GM21360 (cell line): ENCODE data around the gene SLC6A2.

Source experiments
- ATAC-seq: cut with Tn5 transposase; IDR thresholded peaks from one replicate; pipeline ENCODE4 v1.9.1; 2021; ENCODE audit warnings: mild to moderate bottlenecking, moderate library complexity; ENCODE audit not compliant: unreplicated experiment

The SLC6A2 gene

DNA sequence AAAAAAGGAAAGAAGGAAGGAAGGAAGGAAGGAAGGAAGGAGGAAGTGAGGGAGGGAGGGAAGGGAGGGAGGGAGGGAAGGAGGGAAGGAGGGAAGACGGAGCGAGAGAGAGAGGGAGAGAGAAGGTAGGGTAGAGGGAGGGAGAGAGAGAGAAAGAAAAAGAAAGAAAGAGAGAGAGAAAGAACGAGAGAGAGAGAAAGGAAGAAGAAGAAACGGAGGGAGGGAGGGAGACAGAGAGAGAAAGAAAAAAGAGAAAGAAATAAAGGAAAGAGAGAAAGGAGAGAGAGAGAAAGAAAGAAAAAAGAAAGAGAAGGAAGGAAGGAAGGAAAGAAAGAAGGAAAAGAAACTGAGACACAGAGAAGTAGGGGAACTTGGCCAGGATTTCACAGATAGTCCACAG, 8.4 kb upstream of the SLC6A2 start:
- no peak for ATAC-seq

DNA sequence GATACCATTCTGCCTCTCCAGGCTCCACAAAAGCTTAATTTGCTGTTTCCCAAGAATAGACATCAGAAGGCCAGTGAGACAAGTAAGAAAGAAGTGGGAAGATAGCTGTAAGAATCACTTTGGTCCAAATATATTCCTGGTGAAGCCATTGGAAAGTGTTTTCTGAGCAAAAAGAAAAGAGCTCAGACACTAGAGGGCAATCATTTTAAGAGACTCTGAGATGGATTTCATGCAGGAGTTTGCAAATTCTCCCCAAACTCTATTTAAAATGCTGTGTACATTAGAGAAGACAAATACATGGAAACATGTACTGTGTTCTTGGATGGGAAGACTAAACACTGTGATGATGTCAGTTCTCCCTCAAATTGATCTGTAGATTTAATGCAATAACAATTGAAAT, 8.0 kb upstream of the SLC6A2 start:
- ATAC-seq, result no peak

DNA sequence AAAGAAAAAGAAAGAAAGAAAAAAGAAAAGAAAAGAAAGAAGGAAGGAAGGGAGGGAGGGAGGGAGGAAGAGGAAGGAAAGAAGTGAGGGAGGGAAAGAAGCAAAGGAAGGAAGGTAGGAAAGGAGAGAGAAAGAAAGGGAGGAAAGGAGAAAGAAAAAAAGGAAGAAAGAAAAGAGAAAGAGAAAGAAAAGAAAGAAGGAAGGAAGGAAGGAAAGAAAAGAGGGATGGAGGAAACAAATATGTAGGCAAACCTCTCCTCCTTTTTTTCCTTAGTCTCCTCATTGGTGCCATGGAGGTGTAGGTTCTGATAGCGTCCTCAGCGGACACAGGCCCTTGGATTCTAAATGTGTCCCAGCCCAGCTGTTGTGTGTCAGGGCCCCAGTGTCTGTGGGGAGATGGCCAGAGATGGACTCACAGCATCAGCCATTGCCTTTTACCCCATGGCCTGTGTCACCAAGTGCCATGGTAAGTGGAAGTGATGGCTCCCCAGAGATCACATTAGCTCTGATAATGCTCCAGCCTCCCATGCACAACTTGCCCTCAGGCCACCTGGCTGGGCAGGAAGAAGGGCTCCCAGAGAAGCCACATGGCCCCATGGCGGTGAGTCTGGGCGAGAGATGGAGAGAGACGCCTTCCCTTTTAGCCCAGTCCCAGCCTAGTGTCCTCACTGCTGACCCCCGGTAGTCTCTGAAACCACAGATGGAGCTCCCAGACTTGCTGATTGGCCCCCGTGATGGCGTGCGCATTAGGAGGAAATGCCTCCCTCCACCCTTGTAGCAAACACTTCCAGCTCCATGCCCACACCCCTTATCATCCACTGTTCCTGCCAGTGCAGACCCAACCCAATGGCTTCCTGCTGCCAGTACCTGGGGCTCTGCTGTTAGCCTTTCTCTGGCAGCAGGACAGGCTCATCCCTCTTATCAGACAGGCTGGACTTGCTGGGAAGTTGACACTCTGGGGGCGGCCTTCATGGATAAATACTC, 3.7 kb upstream of the SLC6A2 start:
- no peak for ATAC-seq

DNA sequence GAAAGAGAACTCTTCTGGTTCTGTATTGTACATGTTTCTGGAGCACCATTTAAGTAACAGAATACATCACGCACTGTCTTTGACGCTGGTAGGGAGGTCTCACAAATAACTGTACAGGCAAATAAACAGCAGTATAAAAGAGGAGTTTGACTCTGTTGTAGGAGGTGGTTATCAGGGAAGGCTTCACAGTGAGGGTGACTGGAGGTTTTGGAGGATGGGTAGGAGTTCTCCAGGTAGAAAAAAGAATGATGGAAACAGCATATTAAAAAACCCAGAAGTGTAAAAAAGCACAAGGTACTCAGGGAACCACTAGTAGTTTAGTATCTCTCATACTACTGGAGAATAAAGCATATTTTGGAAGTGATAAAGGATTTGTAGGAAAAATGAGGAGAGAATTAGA, 2.7 kb upstream of the SLC6A2 start:
- ATAC-seq, result no peak

DNA sequence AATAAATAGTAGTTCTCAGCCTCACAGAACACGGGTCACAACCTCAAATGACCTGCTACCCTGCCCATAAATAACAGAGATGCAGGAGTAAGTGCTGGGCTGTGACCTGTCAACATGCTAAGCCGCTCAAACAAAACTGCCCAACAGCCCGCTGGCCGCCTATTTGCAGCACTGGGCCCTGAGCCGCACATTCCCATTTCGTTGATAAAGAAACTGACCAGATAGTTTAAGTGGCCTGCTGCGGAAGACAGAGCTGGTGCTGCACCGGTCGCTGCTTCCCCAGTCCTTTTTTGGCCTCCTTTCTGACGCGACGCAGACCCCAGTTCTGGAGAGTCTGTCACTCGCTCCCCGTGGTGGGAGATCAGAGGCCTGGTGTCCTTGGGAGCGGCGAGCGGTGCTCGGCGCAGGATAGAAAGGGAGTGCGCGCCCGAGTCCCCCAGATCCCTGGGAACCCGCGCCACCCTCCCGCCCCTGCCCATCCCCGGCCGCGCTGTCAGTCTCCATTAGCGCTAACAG, 349 bp upstream of the SLC6A2 start:
- no peak for ATAC-seq

DNA sequence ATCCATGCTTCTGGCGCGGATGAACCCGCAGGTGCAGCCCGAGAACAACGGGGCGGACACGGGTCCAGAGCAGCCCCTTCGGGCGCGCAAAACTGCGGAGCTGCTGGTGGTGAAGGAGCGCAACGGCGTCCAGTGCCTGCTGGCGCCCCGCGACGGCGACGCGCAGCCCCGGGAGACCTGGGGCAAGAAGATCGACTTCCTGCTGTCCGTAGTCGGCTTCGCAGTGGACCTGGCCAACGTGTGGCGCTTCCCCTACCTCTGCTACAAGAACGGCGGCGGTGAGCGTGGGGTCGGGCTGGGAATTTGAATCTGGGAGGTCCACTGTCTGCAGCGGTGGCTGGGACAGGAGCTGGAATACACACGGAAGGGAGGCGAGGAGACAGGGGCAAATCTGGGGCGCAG, 904 bp downstream of the SLC6A2 start:
- ATAC-seq, result no peak

DNA sequence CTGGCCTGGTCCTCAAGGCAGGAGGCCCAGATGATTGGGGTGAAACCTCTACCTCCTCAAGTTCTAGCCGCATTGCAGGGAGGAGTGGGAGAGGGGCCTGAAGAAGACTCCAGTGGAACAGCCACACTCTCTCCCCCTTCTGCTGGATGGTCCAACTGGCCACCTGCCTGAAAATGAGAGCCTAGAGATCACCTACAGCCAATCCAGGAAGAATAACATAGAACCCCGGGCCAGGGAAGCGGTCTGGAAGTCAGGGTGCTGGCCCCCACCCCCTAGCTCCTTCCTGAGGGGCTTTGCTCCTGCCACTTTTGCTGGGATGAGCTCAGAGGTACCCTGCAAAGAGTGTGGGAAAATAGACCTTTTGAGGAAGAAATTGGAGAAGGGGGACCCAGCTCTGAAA, 1.8 kb downstream of the SLC6A2 start:
- no peak for ATAC-seq

DNA sequence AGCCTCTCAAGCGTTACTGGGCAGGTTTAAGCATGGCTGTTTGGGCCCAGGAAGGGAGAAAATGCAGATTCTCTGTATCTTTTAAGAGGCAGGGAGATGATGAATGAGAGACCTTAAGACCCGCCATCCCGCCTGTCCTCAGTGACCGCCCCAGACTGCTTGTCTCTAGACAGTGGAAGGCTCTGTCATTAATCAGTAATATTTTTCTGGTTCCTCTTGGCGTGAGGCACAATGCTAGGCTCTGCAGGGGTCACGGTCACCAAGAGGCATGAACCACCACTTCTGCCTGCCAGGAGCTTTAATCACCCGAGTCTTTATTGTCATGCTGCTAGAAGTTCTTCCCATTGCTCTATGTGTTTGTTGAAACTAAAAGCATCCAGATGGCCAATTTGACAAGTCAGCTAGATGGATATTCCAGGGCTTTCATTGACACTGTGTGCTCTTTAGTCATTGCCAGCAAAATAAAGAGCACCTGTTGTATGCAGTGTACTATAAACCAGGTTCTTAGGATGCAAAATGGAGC, 3.2 kb downstream of the SLC6A2 start:
- ATAC-seq, result no peak

DNA sequence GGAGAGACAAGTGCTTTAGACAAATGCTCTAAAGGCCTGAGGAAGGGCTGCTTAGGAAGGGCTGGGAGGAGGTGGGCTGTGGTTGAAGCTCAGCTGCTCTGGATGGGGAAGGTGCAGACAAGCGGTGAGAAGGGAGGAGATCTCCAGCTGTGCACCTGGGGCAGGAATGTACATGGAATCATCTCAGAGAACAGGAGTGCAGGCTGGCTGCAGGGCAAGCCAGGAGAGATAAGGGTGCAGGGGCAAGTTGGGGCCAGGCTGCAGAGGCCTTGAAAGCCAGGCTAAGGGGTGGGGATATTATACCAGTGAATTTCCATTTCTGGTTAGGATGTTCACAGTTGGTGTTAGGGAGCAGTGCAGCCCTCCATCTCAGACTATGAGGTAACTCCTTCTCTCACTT, 4.2 kb downstream of the SLC6A2 start:
- ATAC-seq, result no peak

DNA sequence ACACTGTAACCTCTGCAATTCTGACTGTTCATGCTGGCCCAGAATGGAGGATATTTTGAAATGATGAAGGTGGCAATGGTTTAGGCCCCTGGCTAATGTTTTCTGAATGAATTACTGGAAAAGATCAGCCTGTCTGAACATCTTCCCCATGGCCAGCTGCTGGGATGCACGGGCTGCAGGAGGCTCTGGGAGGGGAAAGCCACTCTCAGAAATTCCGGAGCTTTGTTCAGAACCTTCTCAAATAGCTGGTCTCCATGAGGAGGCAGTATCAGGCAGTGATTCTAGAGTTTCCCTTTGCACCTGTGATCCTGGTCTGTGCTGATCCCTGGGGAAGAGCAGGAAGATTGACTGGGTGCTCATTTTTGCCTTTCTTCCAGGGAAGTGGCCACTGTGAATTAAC, 5.0 kb downstream of the SLC6A2 start:
- no peak for ATAC-seq

DNA sequence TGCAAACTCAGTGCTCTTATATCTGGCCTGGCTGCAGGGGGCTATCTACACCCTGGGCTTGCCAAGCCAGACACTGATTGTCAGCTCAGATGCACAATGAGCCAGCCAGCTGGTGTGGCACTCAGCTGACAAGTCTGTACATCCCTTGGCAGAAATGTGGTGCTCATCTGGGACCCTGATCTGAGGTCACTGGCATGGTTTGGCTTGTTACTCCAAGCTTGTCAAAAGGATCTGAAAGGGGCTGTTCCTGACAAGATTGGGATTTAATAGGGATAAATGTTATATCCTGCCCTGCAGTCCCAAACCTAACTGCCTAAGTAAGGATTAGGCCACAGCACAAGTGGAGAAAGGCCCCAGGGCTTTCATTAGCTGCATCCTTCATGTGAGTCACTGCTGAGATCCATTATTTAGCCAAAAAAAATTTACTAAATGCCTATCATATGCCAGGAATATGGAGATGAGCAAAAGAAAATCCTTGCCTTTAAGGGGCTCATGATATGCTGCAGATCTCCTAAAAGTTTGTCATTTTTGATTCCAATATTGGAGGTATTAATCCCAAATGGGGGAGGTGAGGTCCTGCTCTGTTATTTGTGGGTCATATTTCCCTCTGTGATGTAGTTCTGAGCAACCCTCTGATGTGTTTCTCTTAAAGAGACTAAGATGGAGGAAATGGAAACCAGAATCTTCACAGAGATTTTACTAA, 6.3 kb downstream of the SLC6A2 start:
- no peak for ATAC-seq

DNA sequence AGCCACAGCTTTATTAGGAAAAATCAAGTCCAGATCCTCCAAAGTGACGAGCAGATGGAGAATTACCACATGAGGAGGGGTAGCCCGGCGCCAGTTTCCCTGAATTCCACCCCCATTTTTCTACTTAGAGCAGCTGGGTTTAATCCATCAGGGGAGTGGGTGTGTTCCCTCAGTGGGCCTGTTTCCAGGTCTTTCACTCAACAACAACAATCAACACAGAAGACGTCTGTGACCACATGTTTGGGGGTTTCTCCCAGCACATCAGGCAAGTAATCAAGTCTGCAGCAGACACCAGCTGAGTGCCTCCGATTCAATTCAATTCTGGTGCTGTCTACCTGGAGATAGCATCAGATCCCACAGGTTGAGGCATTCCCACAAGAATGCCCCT, 6.8 kb downstream of the SLC6A2 start:
- ATAC-seq, result no peak

DNA sequence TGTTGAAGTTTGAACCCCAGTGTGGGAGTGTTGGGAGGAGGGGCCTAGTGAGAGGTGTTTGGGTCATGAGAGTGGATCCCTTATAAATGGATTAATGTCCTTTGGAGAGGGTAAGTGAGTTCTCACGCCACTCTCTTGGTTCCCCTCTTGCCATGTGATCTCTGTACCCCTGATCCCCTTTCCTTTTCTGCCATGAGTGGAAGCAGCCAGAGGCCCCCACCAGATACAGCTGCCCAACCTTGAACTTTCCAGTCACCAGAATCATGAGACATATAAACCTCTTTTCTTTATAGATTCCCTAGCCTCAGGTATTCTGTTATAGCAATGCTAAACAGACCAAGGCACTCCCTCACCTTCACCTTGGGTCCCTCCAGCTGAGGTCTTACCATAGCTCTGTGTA, 7.4 kb downstream of the SLC6A2 start:
- no peak for ATAC-seq

DNA sequence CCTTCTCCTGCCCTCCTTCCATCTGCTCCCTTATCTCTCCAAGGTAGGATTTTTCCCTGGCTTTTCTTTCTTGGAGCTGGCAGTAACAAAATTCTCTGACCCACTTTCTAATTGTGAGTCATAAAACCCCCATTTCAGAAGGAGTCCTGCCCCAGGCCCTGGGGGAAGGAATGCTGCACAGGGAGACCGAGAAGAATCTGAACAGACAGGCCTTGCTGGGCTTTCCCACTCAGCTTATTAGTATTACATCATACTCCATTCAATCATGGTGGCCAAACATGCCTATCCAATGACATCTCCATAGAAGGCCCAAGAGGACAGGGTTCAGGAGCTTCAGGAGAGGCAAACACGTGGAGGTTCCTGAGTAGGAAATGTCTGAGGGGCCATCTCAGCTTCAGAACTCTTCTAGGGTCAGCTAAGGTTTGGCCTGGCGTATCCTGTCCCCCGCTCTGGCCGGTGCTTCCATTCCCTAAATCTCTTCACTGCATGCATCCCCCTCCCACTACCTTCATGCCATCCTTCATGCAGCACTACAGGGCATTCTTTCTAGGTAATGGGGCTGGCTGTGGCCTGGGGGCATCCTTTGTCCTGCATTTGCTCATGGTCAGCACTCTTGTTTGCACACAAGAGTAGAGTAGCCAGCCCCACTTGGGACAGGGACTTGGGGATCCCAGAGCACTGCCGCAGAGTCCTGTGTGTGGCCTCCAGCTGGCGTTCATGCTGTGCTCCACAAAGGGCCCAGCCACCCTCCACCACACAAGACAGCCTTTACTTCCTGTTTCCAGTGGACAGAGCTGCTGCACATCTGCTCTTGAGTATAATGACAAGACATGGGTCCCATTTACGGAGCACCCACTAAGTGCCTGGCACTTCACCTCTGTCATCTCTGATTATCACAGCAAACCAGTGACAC, 8.2 kb downstream of the SLC6A2 start:
- ATAC-seq, result no peak

DNA sequence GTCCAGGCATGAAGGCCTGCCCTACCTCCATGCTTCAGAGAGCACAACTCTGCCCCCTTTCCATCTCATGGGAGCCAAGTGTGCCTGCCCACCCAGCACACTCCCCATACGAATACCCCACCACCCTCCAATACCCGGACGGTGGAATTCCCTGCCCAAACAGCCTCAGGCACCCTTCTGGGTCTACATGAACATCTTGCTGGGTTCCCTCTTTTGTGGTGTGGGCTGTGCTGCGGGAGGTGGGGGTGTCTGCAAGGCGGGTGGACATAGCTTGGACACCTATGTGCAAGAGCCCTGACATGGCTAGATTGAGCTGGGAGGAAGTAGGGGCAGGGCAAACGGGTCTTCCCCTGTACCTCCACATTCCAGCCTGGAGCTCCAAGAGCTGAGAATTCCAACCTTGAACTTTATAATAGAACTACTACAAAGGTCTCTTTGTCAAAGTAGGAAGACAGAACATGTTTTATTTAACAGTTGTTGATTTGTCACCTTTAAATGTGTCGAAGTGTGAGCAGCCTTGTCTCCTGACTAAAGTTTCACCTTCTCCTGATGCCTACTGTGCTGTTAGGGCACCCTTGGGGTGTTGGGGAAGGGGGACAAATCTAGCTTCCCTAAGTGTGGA, 9.1 kb downstream of the SLC6A2 start:
- ATAC-seq, result no peak

DNA sequence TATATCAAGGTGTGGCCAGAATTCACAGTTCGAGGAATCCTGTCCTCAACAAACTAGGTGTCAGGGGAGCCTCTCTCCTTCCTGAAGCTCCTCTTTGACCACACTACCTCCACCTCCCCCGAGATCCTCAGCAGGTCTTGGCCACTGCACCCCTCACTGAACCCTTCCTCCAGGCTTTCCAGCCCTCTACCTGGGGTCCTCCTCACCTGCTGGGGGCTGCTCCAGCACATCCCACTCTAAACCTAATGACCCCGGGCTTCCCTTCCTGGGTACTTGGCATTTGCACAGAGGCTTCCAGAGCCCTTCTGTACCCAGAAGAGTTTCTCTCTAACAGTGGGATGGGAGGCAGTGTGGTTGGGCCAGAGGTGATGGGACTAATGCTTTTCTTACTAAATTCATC, 9.7 kb downstream of the SLC6A2 start:
- ATAC-seq, result no peak

DNA sequence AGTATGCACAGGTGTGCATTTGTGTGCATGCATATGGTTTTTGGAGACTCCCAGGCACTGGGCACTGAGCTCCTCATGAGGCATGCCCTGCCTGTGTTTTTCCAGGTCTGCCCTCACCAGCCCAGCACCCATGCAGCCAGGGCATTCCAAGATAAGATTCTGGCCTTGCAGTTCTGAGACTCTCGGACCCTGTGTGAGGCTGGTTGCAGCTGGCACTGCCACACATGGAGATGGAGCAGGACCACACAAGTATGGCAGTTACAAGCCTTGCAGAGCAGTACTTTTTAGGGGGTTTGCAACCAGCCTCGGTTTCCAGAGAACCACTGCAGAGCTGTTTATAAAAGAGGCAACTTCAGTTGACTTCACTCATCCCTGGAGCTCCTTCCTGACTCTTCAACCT, 10.2 kb downstream of the SLC6A2 start:
- no peak for ATAC-seq

DNA sequence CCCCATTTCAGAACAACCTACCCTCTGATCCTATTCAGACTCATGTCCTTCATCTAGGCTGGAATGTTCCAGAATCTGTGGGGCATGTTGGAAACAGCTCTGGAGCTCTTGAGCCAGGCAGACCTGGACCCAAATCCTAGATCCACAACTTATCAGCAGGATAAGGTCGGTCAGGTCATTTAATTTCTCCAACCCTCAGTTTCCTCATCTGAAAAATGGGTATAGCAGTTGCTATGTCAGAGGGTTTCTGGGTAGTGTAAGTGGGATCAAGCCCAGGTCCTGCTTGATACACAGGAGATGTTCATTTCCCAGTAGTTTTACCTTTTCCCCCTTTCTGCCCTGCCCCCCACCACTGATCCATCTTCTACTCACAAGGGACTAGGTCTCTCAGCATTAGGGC, 12.0 kb downstream of the SLC6A2 start:
- ATAC-seq, result no peak

DNA sequence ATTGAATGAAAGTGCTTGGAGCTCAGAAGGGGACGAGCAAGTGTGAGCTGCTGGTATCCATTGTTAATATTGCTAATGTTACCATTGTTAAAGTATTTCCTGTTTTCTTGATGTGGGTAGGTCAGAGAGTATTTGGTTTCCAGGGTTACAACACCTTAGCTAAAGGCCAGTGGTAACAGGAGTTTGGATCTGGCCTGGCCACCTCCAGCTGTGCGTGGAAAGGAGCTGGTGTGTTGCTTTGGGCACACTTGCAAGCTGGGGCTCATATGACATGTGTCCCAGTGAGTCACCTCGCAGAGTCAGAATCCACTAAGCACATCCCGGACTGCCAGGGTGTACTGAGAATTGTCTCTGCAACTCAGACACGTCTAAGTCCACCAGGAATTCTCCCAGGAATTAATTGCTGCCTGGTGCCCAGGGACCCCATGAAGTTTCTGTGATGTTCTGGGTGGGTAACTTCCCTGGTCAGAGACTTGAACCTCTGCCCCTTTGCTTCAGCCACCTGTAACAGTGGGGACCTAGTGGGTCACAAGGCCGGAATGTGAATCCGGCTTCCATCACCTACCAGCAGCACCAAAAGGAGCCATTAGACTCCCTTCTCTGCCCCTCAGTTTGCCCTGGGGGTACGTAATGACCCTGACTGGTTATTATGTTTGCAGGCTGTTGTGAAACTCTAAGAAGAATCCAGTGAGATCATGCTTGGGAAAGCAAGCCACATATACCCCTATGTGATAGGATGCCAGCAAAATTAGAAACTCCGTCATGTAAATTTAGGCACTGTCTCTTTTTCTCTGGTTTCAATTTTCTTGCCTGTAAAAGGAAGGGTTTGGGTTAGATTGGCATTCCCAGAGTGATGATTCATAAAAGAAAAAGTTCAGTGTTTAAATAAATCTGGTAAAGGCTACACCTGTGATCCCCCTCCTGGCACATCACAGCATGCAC, 12.8 kb downstream of the SLC6A2 start:
- ATAC-seq, result no peak
